HL-60 (cell line): ENCODE data around the gene RTL10.

Experiments used
- DNase-seq, 2 experiments: peaks; one replicate each; pipeline ENCODE4 v3.0.0-alpha.2; 2010 to 2020; ENCODE audit warnings: low read depth in 1 of 2, low spot score in 1 of 2
- H3K27ac ChIP-seq: fragments of 250-450 bp; sonication (Bioruptor Pico); replicated peaks from 2 replicates; pipeline ENCODE4 v1.5.1; 2020; ENCODE audit warnings: mild to moderate bottlenecking, moderate library complexity
- H3K27me3 ChIP-seq: fragments of 250-450 bp; sonication (Bioruptor Pico); 2 replicates; pipeline ENCODE4 v1.5.1; 2021; ENCODE audit warnings: mild to moderate bottlenecking, moderate library complexity; ENCODE audit not compliant: insufficient read depth, poor library complexity, severe bottlenecking
- H3K4me3 ChIP-seq: replicated peaks from 2 replicates; pipeline ENCODE4 v1.5.1; 2011; ENCODE audit warnings: mild to moderate bottlenecking, control low read depth, low read length; ENCODE audit not compliant: insufficient read depth
- GABPA ChIP-seq: IDR thresholded peaks from 2 replicates; pipeline ENCODE4 v1.6.1; 2012; ENCODE audit warnings: low read depth
- POLR2AphosphoS5 ChIP-seq: IDR thresholded peaks from 2 replicates; pipeline ENCODE4 v1.6.1; 2012; ENCODE audit warnings: low read depth
- SPI1 ChIP-seq: IDR thresholded peaks from 2 replicates; pipeline ENCODE4 v1.6.1; 2012; ENCODE audit warnings: low read depth, mild to moderate bottlenecking, borderline replicate concordance
- TF ChIP-seq, protein P1 (sequence below): IDR thresholded peaks from one replicate; pipeline ENCODE4 v1.5.1; 2011; ENCODE audit warnings: low read length, control low read depth, inconsistent platforms; ENCODE audit not compliant: insufficient read depth
- TF ChIP-seq, protein P2 (sequence below): IDR thresholded peaks from 2 replicates; pipeline ENCODE4 v1.6.1; 2012; ENCODE audit warnings: low read depth; ENCODE audit not compliant: insufficient replicate concordance

RTL10 gene

DNA sequence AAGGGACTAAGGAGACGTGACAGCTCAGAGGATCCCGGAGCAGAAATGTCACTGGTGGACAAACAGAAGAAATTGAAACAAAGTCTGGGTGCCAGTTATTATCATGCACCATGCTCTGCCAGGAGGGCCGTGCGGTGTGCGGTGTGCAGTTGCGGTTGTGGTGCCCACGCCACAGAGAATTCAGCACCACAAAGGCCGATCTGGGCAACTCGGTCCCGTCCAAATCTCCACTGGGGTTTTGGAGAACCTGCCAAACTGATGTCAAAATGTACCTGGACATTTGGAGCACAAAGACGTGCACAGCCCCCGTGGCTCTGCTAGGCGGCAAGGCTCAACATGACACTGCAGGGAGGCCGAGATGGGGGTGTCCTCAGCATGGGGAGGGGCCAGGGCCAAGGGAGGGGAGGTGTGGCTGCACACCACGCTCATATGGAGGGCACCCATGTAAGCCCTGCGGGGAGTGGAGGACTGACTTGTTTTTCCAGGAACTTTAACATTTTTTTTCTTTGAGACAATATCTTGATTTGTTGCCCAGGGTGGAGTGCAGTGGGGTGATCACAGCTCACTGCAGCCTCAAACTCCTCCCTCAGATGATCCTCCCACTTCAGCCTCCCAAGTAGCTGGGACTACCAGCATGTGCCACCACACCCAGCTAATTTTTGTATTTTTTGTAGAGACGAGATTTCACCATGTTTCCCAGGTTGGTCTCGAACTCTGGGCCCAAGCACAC is 39.4 kb downstream of the RTL10 start:
- TF ChIP-seq POLR2AphosphoS5 (no peak), GABPA (no peak), SPI1 (no peak)
- TF ChIP-seq, protein P1, sequence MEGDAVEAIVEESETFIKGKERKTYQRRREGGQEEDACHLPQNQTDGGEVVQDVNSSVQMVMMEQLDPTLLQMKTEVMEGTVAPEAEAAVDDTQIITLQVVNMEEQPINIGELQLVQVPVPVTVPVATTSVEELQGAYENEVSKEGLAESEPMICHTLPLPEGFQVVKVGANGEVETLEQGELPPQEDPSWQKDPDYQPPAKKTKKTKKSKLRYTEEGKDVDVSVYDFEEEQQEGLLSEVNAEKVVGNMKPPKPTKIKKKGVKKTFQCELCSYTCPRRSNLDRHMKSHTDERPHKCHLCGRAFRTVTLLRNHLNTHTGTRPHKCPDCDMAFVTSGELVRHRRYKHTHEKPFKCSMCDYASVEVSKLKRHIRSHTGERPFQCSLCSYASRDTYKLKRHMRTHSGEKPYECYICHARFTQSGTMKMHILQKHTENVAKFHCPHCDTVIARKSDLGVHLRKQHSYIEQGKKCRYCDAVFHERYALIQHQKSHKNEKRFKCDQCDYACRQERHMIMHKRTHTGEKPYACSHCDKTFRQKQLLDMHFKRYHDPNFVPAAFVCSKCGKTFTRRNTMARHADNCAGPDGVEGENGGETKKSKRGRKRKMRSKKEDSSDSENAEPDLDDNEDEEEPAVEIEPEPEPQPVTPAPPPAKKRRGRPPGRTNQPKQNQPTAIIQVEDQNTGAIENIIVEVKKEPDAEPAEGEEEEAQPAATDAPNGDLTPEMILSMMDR, result no peak
- TF ChIP-seq, protein P2, sequence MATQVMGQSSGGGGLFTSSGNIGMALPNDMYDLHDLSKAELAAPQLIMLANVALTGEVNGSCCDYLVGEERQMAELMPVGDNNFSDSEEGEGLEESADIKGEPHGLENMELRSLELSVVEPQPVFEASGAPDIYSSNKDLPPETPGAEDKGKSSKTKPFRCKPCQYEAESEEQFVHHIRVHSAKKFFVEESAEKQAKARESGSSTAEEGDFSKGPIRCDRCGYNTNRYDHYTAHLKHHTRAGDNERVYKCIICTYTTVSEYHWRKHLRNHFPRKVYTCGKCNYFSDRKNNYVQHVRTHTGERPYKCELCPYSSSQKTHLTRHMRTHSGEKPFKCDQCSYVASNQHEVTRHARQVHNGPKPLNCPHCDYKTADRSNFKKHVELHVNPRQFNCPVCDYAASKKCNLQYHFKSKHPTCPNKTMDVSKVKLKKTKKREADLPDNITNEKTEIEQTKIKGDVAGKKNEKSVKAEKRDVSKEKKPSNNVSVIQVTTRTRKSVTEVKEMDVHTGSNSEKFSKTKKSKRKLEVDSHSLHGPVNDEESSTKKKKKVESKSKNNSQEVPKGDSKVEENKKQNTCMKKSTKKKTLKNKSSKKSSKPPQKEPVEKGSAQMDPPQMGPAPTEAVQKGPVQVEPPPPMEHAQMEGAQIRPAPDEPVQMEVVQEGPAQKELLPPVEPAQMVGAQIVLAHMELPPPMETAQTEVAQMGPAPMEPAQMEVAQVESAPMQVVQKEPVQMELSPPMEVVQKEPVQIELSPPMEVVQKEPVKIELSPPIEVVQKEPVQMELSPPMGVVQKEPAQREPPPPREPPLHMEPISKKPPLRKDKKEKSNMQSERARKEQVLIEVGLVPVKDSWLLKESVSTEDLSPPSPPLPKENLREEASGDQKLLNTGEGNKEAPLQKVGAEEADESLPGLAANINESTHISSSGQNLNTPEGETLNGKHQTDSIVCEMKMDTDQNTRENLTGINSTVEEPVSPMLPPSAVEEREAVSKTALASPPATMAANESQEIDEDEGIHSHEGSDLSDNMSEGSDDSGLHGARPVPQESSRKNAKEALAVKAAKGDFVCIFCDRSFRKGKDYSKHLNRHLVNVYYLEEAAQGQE, result no peak
- no peak for DNase-seq
- Histone ChIP-seq H3K4me3 (no peak overlapping the region), H3K27me3 (no peaks in the 10 kb centered on the region), H3K27ac (no peak overlapping the region)

DNA sequence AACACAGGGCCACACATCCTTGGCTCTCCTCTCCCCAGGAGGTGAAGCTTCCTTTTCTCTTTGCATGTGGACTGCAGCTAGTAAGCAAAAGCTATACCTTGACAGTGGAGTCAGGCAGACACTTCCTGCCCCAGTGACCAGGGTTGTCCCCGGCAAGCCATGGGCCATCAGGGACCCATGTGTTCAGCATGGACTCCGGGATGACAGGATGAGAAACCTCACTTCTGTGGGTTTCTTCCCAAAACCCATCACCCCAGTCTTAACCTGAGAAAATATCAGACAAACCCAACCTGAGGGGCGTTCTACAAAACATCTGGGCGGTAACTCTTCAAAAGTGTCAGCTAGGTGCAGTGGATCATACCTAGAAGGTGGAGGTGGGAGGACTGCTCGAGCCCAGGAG is 40.2 kb downstream of the RTL10 start:
- H3K4me3 ChIP-seq, result no peak overlapping the region
- H3K27me3 ChIP-seq, result no peaks in the 10 kb centered on the region
- TF ChIP-seq, protein P2, result no peak
- TF ChIP-seq, protein P1, result no peak
- TF ChIP-seq POLR2AphosphoS5, result no peak
- TF ChIP-seq SPI1, result no peak
- TF ChIP-seq GABPA, result no peak
- no peak for DNase-seq
- H3K27ac ChIP-seq, result no peak overlapping the region

DNA sequence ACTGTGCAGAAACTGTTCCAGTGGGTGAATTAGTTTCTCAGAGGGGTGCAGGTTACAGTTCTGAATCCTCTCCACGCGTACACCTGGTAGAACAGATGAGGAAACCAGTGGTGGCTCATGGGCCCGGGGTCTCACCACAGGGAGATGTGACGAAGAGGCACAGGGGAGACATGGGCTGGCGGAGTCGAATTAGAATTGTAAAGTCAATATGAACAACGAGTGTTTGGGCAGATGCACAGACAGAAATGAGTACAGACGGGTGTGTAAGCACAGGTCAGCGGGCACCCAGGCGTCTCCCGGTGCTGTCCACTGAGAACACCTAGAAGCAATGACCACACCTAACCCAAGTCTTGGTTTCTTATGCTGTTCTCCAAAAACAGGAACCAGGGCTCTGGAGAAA is 41.8 kb downstream of the RTL10 start:
- no peak for DNase-seq
- no peak overlapping the region for H3K27ac ChIP-seq
- H3K4me3 ChIP-seq, result no peak overlapping the region
- no peaks in the 10 kb centered on the region for H3K27me3 ChIP-seq
- no peak for TF ChIP-seq GABPA
- TF ChIP-seq POLR2AphosphoS5, result no peak
- TF ChIP-seq, protein P2, result no peak
- no peak for TF ChIP-seq SPI1
- TF ChIP-seq, protein P1, result no peak
